Measurements from ENCODE around the gene SH3D19.

- TF ChIP-seq, protein P1, sequence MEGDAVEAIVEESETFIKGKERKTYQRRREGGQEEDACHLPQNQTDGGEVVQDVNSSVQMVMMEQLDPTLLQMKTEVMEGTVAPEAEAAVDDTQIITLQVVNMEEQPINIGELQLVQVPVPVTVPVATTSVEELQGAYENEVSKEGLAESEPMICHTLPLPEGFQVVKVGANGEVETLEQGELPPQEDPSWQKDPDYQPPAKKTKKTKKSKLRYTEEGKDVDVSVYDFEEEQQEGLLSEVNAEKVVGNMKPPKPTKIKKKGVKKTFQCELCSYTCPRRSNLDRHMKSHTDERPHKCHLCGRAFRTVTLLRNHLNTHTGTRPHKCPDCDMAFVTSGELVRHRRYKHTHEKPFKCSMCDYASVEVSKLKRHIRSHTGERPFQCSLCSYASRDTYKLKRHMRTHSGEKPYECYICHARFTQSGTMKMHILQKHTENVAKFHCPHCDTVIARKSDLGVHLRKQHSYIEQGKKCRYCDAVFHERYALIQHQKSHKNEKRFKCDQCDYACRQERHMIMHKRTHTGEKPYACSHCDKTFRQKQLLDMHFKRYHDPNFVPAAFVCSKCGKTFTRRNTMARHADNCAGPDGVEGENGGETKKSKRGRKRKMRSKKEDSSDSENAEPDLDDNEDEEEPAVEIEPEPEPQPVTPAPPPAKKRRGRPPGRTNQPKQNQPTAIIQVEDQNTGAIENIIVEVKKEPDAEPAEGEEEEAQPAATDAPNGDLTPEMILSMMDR (IDR thresholded peaks at IDR 0.05) = no peak
- TF ChIP-seq EZH2 (IDR thresholded peaks at IDR 0.05) = no peak
- TF ChIP-seq EZH2phosphoT487 (IDR thresholded peaks at IDR 0.05) = no peak
Measured at GRCh38 chr4:151250706-151251105, 74.7 kb downstream of the SH3D19 start.
